Stimulated activated CD8-positive, alpha-beta memory T cell treated with anti-CD3 and anti-CD28 coated beads, Interleukin-7, amount 100 ng/mL, for 4 hours (primary cell): ENCODE results near the gene THRB.

Source experiments
- DNase-seq, 2 donors: peaks; one replicate each; pipeline ENCODE4 v3.0.0-alpha.2; 2020; ENCODE audit warnings: low read depth in 2 of 2

Gene THRB

GRCh38 chr3:24494618-24495325, at the start of gene THRB:
Gene THRB, minus strand, starts transcription at chr3:24494850.
- no peak for DNase-seq

DNA sequence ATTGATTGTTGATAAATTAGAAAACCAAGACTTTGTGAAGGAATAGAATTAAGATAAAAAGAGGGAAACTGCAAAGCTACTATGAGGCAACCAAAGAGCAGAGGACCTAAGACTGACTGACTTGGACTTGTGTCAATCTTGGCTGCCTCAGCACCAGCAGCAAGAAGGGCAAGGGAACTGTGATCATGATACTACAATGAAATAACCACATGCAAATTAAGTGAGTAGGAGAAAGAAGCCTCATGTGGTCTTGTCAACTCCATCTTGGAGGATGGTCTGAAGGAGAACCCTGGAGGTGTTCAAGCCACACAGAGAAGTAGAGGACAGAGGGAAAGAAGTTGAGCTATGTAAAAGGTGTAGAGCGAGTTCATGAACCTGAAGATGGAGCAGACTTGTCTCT, 47.3 kb upstream of the THRB start:
- DNase-seq, result no peak

DNA sequence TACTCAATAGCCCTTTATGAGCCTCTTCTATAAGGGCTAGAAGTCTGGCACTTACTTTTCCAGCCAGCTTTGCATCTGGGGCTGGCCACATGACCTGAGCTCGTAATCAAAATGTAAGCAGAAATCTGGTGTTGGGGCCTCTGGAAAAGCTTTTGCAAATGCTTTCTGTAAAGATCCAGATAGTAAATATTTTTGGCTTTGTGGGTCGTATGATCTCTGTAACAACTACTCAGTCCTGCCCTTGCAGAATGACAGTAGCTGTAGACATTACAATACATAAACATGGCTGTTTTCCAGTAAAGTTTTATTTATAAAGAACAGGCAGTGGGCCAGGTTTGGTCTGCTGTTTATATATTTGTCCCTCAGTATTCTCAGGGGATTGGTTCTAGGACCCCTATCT, 46.2 kb upstream of the THRB start:
- DNase-seq, result no peak

DNA sequence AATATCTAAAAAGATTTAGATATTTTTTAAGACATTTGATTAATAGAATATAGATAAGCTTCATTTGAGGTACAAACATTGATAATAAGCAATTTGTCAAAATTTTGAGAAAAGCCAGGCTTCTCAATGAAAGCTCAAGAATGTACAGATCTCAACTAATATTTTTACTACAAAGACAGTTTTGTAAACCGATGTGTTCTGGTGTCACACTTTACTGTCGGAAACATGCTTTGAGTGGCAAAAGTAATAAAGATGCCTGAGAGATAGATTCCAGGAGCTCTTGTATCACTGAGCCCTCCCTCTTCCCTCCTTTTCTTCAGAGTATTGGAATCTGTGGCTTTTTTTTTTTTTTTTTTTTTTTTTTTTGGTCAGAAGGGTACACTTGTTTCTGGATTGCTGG, 45.0 kb upstream of the THRB start:
- DNase-seq, result no peak

- no peak for DNase-seq
Measured at GRCh38 chr3:24538891-24539290, 44.2 kb upstream of the THRB start.

DNA sequence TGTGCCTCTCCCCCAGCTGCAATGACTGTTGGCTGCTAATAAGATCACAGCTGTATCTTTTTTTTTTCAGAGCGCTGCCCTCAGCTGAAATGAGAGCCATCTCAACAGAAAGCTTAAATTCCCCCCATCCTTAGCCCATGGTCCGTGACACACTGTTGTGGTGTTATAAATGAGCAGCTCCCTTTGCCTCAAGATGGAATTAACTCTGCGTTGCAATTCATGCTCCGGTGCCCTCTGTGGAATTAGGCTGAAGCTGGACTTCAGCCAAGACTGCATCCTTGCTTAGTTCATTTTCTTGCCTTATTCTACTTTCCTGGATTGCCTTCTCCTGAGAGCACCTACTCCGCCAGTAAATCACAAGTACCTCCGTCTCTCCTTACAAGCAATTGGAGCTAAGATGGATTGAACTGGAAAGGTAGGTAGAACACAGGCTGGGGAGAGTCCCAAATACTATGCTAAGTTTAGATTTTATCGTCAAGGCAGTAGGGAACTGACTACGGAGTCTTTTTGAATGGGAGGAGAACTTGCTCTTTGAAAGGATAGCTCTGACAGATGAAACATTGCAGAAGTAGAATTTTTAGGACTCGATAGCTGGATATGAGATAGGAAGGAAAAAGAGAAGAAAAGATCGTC, 39.0 kb upstream of the THRB start:
- no peak for DNase-seq

DNA sequence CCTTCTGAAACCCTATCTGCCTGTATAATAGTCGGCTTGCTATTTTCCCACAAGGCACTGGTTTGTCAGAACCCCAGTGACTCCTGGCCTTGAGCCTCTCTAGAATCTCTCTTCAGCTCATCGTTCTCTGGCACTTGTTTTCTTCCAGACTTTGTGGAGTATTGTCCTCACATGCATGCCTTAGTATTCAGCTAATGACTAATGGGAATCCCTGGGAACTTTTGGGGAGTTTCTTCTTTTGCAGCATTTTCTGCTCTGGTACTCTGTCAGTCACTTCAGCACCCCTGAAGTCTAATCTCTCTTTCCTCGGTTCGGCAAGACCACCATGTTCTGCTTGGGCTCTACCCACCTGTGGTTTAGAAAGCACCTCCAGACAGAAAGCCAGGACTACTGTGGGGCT, 35.8 kb upstream of the THRB start:
- DNase-seq, result no peak

- no peak for DNase-seq
Measured at GRCh38 chr3:24529210-24529609, 34.6 kb upstream of the THRB start.

DNA sequence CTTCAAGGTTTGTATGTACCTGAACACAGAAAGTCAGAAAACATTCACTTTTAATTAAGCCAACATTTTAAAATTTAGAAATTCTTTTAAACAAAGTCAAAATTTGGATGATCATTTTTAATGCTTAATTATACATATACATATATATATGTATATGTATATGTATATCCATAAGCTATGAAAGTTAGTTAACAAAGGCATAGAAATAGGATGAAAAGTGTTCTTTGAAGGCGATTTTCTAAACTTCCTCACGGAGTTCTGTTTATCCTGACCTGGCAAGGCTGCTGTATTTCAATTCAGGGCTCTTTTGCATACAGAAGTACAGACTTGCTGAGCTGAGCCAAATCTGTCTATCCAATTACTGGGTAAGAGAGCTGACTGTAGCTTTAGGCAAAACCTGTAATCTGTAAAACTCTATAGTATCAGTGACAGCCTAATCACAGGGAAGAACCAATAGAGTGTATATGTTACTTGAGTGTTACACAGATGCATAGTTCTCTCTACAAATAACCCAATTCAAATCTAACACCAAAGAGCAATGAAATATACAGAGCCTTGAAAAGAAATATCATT, 32.1 kb upstream of the THRB start:
- no peak for DNase-seq

DNA sequence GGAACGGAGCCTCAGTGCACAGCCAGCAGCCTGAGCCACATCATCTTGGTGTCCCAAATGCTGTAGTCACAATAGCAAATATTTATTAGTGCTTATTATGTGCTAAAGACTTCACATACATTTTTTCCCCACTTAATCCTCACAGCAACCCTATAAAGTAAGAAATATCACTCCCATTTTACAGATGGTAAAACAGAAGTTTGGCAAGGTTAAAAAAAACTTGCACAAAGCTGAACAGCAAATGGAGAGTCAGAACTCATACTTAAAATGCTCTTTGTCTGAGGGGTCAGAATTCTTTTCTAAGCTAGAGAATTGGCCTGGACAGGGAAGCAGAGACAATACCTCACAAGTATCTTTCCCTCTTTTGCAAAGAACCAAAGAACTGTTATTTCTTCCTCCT, 30.9 kb upstream of the THRB start:
- DNase-seq, result no peak

- no peak for DNase-seq
Measured at GRCh38 chr3:24525022-24525421, 30.4 kb upstream of the THRB start.

GRCh38 chr3:24523988-24524727, 29.5 kb upstream of the THRB start:
- no peak for DNase-seq

- DNase-seq, result no peak
Measured at GRCh38 chr3:24523215-24523614, 28.6 kb upstream of the THRB start.

- no peak for DNase-seq
Measured at GRCh38 chr3:24522146-24522579, 27.5 kb upstream of the THRB start.

GRCh38 chr3:24521420-24522145, 26.9 kb upstream of the THRB start:
- DNase-seq, result no peak

GRCh38 chr3:24520976-24521419, 26.3 kb upstream of the THRB start:
- DNase-seq, result no peak

DNA sequence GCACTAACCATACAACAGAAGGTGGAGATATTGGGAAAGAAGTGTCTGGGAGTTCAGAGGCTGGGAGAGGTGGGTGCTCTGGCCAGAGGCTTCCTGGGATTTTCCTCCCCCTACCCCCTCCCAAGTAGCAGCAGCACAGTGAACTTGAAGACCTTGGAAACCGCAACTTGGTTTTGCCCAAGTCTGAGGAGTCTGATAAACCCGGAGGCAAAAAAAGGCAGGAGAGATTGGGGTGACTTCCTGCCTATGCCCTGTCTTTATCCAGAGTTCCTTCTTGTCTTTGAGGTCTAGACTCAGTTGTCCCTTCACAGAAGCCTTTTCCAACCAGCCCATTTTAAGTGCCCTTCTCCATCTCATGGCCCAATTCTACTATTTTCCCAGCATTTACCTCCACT, 25.4 kb upstream of the THRB start:
- no peak for DNase-seq

- no peak for DNase-seq
Measured at GRCh38 chr3:24519368-24520100, 24.9 kb upstream of the THRB start.

DNA sequence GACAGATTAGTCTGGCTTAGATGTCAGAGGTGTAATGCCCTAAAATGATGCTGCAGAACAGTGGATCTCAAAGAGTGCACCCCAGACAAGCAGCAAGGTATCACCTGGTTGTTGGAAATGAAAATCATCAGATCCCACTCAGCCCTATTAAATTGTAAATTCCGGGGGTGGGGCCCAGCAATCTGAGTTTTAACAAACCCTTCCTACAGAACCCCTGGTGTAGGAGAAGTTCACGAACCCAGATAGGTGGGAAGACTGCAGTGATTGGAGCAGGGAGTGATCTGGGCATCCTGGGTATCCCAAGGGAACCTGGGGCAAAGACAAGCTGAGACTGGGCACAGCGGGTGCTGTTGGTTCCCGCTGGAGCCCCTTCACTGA, 24.3 kb upstream of the THRB start:
- DNase-seq, result no peak

DNA sequence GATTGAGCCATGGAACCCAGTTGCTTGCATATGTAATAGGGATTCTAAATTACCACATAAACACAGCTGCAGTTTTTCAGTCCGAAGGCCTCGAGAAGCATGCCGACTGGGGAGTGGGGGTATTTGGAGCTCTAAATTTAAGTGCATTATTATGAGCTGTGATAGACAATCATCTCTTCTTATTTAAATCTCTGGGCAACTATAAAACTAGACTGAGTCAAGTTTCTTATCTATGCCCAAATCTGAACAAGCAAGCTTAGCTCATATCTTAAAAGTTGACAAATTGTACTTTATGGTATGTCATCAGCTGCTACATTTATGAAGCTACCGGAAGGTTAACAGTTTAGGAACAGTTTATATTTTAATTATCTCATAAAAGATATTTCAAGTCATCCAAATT, 19.5 kb upstream of the THRB start:
- no peak for DNase-seq

DNA sequence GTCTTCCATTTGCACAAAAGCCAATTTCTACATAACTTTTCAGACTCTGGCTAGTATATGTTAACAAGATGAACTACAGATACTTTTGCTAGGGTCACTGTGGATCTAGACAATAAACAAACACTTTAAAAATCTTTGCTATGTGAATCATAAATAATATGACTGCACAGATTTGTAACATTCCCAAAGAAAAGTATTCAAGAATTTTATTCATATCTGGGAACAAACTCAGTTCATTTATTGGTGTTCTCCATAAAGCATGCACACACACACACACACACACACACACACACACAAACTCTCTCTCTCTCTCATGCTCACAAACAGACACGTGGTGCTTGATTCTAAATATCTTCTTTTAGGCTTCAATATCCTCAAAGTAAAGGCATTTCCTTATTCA, 18.8 kb upstream of the THRB start:
- DNase-seq, result no peak
